Smooth muscle cell (in vitro differentiated cells): ENCODE results near the gene SEC24A. TPM values are rescaled to one million over a fixed set of nuclear protein-coding genes. Genes with fewer than 3 reads are reported as not detected.
"Not testable (repeated sequence)": the region's sequence is repeated elsewhere in the genome, so short reads cannot be mapped to it uniquely, and the experiment has no call there.

ENCODE experiments used
- DNase-seq: peaks from one replicate; lab custom pipeline; 2025; ENCODE audit not compliant: unreplicated experiment; lab: John Stamatoyannopoulos, UW
- H2AFZ ChIP-seq: fragments of 200-600 bp; sonication (generic); 2 replicates; pipeline ENCODE4 v1.6.0; 2016; ENCODE audit warnings: antibody characterized with exemption, low read depth, mild to moderate bottlenecking
- H3F3A ChIP-seq: fragments of 200-600 bp; sonication (generic); 2 replicates; pipeline ENCODE4 v1.6.0; 2017; ENCODE audit warnings: antibody characterized with exemption, low read depth
- H3K27ac ChIP-seq: fragments of 200-600 bp; sonication (generic); 2 replicates; pipeline ENCODE4 v1.5.1; 2016; ENCODE audit warnings: low read depth, mild to moderate bottlenecking
- H3K27me3 ChIP-seq: fragments of 200-600 bp; sonication (generic); 2 replicates; pipeline ENCODE4 v1.6.1; 2016; ENCODE audit warnings: low read depth, mild to moderate bottlenecking
- H3K36me3 ChIP-seq: fragments of 200-600 bp; sonication (generic); 2 replicates; pipeline ENCODE4 v1.5.1; 2016; ENCODE audit warnings: low read depth
- H3K4me1 ChIP-seq: fragments of 200-600 bp; sonication (generic); 2 replicates; pipeline ENCODE4 v1.5.1; 2016; ENCODE audit warnings: low read depth
- H3K4me2 ChIP-seq: fragments of 200-600 bp; sonication (generic); 2 replicates; pipeline ENCODE4 v1.6.0; 2016; ENCODE audit warnings: mild to moderate bottlenecking
- H3K4me3 ChIP-seq: fragments of 200-600 bp; sonication (generic); 2 replicates; pipeline ENCODE4 v1.5.1; 2016; ENCODE audit warnings: mild to moderate bottlenecking
- H3K79me2 ChIP-seq: fragments of 200-600 bp; sonication (generic); 2 replicates; pipeline ENCODE4 v1.6.0; 2016; ENCODE audit warnings: low read depth, mild to moderate bottlenecking
- H3K9ac ChIP-seq: fragments of 200-600 bp; sonication (generic); 2 replicates; pipeline ENCODE4 v1.6.0; 2016; ENCODE audit warnings: low read depth
- H3K9me3 ChIP-seq: fragments of 200-600 bp; sonication (generic); replicated peaks from 2 replicates; pipeline ENCODE4 v1.5.1; 2016; ENCODE audit warnings: low read depth
- H4K20me1 ChIP-seq: fragments of 200-600 bp; sonication (generic); 2 replicates; pipeline ENCODE4 v1.6.0; 2016; ENCODE audit warnings: low read depth
- WGBS: methylation state at CpG from one replicate; pipeline ENCODE4 v1.1.7; 2016; ENCODE audit warnings: low lambda C conversion rate; 5-methylcytosine and 5-hydroxymethylcytosine counted together
- polyA plus RNA-seq: library from polyadenylated mRNA; unstranded; fragments of >200 nt; fragmentation: Nextera tagmentation; extraction: Ambion mirVana; gene quantifications from 2 replicates; pipeline ENCODE4 v1.2.1, GENCODE V29; 2016
- total RNA-seq: library from RNA; depleted of rRNA; stranded (reverse); fragments of >200 nt; gene quantifications from 2 replicates; pipeline ENCODE4 v1.2.3, GENCODE V29; 2014
- TF ChIP-seq, protein P1 (sequence below): fragments of 200-600 bp; sonication (generic); IDR thresholded peaks from 2 replicates; pipeline ENCODE4 v1.5.1; 2017; ENCODE audit warnings: borderline replicate concordance, mild to moderate bottlenecking, antibody characterized with exemption; ENCODE audit not compliant: insufficient read depth, poor library complexity, severe bottlenecking

The SEC24A gene
- total and polyA plus RNA-seq, 2 experiments from 2014 or later, result 27.0 to 76.9 TPM

DNA sequence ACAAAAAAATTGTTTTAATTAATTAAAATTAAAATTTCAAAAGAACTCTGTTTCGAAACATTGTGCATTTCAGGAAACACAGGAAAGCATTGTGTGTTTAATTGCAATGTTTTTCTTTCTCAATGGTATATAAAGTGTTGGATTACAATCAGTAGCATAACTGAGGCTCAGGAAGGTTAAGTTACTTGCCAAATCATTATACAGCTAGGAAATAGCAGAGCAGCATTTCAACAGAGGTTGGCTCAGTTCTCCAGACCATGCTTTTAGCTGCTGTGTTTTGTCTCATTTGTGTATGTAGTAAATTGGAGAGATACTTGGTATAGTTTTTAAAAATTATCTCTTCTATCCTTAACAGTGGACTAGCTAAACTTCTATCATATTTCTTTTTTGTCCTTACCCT lies 59.7 kb downstream of the SEC24A start:
- TF ChIP-seq, protein P1, sequence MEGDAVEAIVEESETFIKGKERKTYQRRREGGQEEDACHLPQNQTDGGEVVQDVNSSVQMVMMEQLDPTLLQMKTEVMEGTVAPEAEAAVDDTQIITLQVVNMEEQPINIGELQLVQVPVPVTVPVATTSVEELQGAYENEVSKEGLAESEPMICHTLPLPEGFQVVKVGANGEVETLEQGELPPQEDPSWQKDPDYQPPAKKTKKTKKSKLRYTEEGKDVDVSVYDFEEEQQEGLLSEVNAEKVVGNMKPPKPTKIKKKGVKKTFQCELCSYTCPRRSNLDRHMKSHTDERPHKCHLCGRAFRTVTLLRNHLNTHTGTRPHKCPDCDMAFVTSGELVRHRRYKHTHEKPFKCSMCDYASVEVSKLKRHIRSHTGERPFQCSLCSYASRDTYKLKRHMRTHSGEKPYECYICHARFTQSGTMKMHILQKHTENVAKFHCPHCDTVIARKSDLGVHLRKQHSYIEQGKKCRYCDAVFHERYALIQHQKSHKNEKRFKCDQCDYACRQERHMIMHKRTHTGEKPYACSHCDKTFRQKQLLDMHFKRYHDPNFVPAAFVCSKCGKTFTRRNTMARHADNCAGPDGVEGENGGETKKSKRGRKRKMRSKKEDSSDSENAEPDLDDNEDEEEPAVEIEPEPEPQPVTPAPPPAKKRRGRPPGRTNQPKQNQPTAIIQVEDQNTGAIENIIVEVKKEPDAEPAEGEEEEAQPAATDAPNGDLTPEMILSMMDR, result no peak
- H3K36me3 ChIP-seq, result peaks cover 41% of the 10 kb centered on the region
- WGBS, result 100% methylated on average over 1 of the region's 1 CpG
- peaks cover 9% of the 10 kb centered on the region for H3K79me2 ChIP-seq
- no peak for DNase-seq
- H2AFZ ChIP-seq, result no peak overlapping the region
- no peaks in the 10 kb centered on the region for H3K9me3 ChIP-seq
- H3F3A ChIP-seq, result no peaks in the 10 kb centered on the region
- no peaks in the 10 kb centered on the region for H3K27me3 ChIP-seq
- peaks cover 16% of the 10 kb centered on the region for H4K20me1 ChIP-seq
- H3K4me1 ChIP-seq, result no peaks in the 10 kb centered on the region
- H3K4me3 ChIP-seq, result no peak overlapping the region
- H3K4me2 ChIP-seq, result no peak overlapping the region
- H3K9ac ChIP-seq, result no peak overlapping the region
- no peak overlapping the region for H3K27ac ChIP-seq

DNA sequence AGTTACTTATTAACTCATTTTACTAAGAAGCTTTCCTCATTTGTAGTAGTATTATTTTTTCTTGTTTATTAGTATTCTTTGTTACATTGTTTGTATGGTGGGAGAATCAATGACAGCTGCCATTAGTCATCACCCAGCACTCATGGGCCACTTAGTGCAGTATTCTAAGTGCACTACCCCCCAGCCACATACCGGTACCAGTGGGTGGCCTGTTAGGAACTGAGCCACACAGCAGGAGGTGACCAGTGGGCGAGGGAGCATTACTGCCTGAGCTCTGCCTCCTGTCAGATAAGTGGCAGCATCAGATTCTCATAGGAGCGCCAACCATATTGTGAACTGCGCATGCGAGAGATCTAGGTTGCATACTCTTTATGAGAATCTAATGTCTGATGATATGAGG lies 65.5 kb downstream of the SEC24A start:
- no peaks in the 10 kb centered on the region for H3F3A ChIP-seq
- TF ChIP-seq, protein P1, result no peak
- no peak overlapping the region for H3K4me3 ChIP-seq
- peaks cover 3% of the 10 kb centered on the region for H3K4me1 ChIP-seq
- no peak overlapping the region for H3K4me2 ChIP-seq
- peaks cover 26% of the 10 kb centered on the region for H4K20me1 ChIP-seq
- no peaks in the 10 kb centered on the region for H3K27me3 ChIP-seq
- H3K36me3 ChIP-seq, result peaks cover 42% of the 10 kb centered on the region
- no peak for DNase-seq
- no peak overlapping the region for H3K27ac ChIP-seq
- no peaks in the 10 kb centered on the region for H3K79me2 ChIP-seq
- H3K9me3 ChIP-seq, result no peaks in the 10 kb centered on the region
- no peak overlapping the region for H3K9ac ChIP-seq
- WGBS, result 95% methylated on average over 5 of the region's 5 CpGs
- no peak overlapping the region for H2AFZ ChIP-seq

DNA sequence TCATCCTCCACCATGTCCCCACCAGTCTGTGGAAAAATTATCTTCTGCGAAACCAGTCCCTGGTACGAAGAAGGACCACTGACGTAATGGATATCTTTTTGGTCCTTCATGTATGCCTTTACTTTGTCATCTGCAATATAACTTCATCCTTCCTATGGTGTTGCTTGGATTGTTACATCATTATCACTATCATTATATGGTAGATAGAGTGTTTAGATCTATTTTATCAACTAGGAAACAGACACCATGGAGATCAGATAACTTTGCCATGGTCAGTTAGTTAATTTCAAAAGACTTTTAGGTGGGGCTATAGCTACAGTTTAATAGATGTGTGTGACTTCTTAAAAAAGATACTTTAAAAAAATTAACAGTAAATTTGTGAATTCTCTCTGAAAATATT lies 66.0 kb downstream of the SEC24A start:
- TF ChIP-seq, protein P1, result no peak
- H3K4me1 ChIP-seq, result peaks cover 3% of the 10 kb centered on the region
- no peaks in the 10 kb centered on the region for H3K9me3 ChIP-seq
- no peaks in the 10 kb centered on the region for H3K79me2 ChIP-seq
- H3K4me2 ChIP-seq, result no peak overlapping the region
- peaks cover 26% of the 10 kb centered on the region for H4K20me1 ChIP-seq
- no peak overlapping the region for H3K27ac ChIP-seq
- no peaks in the 10 kb centered on the region for H3F3A ChIP-seq
- H3K27me3 ChIP-seq, result no peaks in the 10 kb centered on the region
- WGBS, result 100% methylated on average over 3 of the region's 3 CpGs
- no peak overlapping the region for H3K4me3 ChIP-seq
- peaks cover 38% of the 10 kb centered on the region for H3K36me3 ChIP-seq
- no peak for DNase-seq
- no peak overlapping the region for H2AFZ ChIP-seq
- no peak overlapping the region for H3K9ac ChIP-seq

DNA sequence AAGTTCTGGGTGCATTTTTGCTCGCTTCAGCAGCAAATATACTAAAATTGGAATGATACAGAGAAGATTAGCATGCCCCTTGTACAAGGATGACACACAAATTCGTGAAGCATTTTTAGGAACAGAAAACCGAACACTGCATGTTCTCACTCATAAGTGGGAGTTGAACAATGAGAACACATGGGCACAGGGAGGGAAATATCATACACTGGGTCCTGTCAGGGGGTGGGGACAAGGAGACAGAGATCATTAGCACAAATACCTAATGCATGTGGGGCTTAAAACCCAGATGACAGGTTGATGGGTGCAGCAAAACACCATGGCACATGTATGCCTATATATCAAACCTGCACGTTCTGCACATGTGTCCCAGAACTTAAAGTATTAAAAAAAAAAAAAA lies 66.9 kb downstream of the SEC24A start:
- H3K27ac ChIP-seq, H3K79me2 ChIP-seq, H3K4me2 ChIP-seq, H3K4me1 ChIP-seq, H3K9ac ChIP-seq, DNase-seq, H3K27me3 ChIP-seq, H2AFZ ChIP-seq, H3K4me3 ChIP-seq, H3F3A ChIP-seq, H3K9me3 ChIP-seq: not testable (repeated sequence)
- over 99% methylated on average over 4 of the region's 4 CpGs for WGBS
- peaks cover 26% of the 10 kb centered on the region for H4K20me1 ChIP-seq
- peaks cover 38% of the 10 kb centered on the region for H3K36me3 ChIP-seq
